Retina (tissue), 1 donor: ENCODE results near the gene IPO4.

ENCODE experiments used
- DNase-seq: peaks from one replicate; pipeline ENCODE4 v3.0.0-alpha.2; 2016

Gene IPO4

GRCh38 chr14:24172871-24173281 lies 15.7 kb downstream of the IPO4 start:
- no peak for DNase-seq

GRCh38 chr14:24172261-24172860 lies 16.3 kb downstream of the IPO4 start:
- no peak for DNase-seq

- DNase-seq: peak; percentile 96
These were observed 17.0 kb downstream of the IPO4 start, which contains the start of gene REC8 for GRCh38 chr14:24171422-24172260. REC8 (plus strand) TSS chr14:24172080; CDS start chr14:24172553, 473 bp downstream.

- DNase-seq: no peak
These were observed 21.0 kb downstream of the IPO4 start for GRCh38 chr14:24167469-24168114.

GRCh38 chr14:24165785-24166184 lies 22.8 kb downstream of the IPO4 start:
- no peak for DNase-seq

- DNase-seq: no peak
These were observed 24.1 kb downstream of the IPO4 start for GRCh38 chr14:24164518-24164991.

GRCh38 chr14:24162093-24162492 lies 26.5 kb downstream of the IPO4 start:
- DNase-seq: no peak

GRCh38 chr14:24160850-24161804 lies 27.5 kb downstream of the IPO4 start, which contains the start of gene IRF9:
IRF9 (plus strand) TSS chr14:24161265; CDS start chr14:24162145, 880 bp downstream.
- peak; percentile 96 for DNase-seq

GRCh38 chr14:24160499-24160849 lies 28.1 kb downstream of the IPO4 start:
- DNase-seq: no peak

GRCh38 chr14:24159777-24160498 lies 28.7 kb downstream of the IPO4 start:
- no peak for DNase-seq

GRCh38 chr14:24157331-24157730 lies 31.3 kb downstream of the IPO4 start:
- no peak for DNase-seq

- DNase-seq: no peak
These were observed 31.8 kb downstream of the IPO4 start for GRCh38 chr14:24156840-24157239.

- no peak for DNase-seq
These were observed 33.5 kb downstream of the IPO4 start for GRCh38 chr14:24155100-24155499.

- no peak for DNase-seq
These were observed 37.1 kb downstream of the IPO4 start for GRCh38 chr14:24151404-24152080.

- DNase-seq: no peak
These were observed 37.6 kb downstream of the IPO4 start for GRCh38 chr14:24150993-24151392.

GRCh38 chr14:24150567-24150966 lies 38.0 kb downstream of the IPO4 start:
- DNase-seq: no peak

GRCh38 chr14:24150061-24150460 lies 38.6 kb downstream of the IPO4 start:
- DNase-seq: no peak

GRCh38 chr14:24149302-24149969 lies 39.2 kb downstream of the IPO4 start:
- DNase-seq: no peak

- no peak for DNase-seq
These were observed 40.7 kb downstream of the IPO4 start for GRCh38 chr14:24147761-24148428.
